Astrocyte of the cerebellum (primary cell): ENCODE results near the gene TGM4.

Experiments used
- DNase-seq: peaks from one replicate; pipeline ENCODE4 v3.0.0-alpha.2; 2011; ENCODE audit warnings: low read depth
- H3K4me3 ChIP-seq: 2 replicates; pipeline ENCODE4 v1.5.1; 2011; ENCODE audit warnings: mild to moderate bottlenecking, low read depth, low read length, moderate library complexity
- in situ Hi-C: cut with HindIII; loops from 2 replicates; pipeline ENCODE4 v1.10.0; 2017; ENCODE audit warnings: low sequenced_read_pairs
- TF ChIP-seq, protein P1 (sequence below): IDR thresholded peaks from 2 replicates; pipeline ENCODE4 v1.5.1; 2012; ENCODE audit warnings: low read length, low read depth, moderate library complexity, mild to moderate bottlenecking; ENCODE audit errors: missing control alignments

TGM4 gene

DNA sequence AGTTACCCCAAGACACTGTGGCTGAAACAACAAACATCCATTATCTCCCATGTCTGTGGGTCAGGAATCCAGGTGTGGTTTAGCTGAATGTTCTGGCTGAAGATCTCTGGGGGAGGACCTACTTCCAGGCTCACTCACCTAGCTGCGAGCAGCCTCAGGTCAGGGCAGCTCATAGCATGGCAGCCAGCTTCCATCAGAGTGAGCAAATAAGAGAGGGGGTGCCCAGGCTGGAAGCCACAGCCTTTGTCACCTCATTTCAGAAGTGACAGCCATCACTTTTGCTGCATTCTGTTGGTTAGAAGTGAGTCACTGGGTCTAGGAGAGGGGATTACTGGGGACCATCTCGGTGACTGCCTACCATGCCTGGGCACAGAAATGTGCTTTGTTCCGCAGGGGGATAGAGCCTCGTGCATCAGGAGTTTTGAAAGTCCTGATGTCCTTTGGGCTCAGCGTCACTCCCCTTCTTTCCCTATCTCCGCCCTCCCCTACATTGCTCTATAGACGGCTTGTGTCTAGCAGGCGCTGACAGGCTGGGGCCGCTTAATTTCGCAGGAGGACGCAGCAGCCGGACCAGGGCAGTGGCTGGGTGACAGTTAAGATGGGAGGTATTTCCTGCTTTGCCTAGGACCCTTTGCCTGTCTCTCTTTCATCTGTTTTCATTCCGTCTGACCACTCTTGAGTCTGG, 25.4 kb downstream of the TGM4 start:
- no peak for DNase-seq
- in situ Hi-C loops: no loop called here
- H3K4me3 ChIP-seq: no peak overlapping the region
- TF ChIP-seq, protein P1, sequence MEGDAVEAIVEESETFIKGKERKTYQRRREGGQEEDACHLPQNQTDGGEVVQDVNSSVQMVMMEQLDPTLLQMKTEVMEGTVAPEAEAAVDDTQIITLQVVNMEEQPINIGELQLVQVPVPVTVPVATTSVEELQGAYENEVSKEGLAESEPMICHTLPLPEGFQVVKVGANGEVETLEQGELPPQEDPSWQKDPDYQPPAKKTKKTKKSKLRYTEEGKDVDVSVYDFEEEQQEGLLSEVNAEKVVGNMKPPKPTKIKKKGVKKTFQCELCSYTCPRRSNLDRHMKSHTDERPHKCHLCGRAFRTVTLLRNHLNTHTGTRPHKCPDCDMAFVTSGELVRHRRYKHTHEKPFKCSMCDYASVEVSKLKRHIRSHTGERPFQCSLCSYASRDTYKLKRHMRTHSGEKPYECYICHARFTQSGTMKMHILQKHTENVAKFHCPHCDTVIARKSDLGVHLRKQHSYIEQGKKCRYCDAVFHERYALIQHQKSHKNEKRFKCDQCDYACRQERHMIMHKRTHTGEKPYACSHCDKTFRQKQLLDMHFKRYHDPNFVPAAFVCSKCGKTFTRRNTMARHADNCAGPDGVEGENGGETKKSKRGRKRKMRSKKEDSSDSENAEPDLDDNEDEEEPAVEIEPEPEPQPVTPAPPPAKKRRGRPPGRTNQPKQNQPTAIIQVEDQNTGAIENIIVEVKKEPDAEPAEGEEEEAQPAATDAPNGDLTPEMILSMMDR: no peak

DNA sequence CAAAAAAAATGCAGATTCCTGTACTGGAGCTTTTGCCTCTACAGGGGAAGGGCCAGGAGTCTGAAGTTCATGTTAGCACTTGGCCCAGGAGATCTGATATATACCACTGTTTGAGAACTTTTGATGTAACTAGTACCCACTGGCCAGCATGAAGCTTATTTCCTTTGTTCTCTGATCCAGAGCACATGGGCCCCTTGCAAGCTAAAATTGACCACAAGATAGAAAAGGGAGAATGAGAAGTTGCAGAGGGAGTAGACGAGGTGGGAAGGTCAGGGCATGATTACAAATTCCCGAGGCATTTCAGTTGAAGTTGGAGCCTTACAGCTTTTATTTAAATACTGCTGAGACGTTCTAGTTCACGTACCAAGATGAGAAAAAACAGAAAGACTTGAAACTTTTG, 28.2 kb downstream of the TGM4 start:
- TF ChIP-seq, protein P1: no peak
- in situ Hi-C loops: no loop called here
- no peak overlapping the region for H3K4me3 ChIP-seq
- no peak for DNase-seq

DNA sequence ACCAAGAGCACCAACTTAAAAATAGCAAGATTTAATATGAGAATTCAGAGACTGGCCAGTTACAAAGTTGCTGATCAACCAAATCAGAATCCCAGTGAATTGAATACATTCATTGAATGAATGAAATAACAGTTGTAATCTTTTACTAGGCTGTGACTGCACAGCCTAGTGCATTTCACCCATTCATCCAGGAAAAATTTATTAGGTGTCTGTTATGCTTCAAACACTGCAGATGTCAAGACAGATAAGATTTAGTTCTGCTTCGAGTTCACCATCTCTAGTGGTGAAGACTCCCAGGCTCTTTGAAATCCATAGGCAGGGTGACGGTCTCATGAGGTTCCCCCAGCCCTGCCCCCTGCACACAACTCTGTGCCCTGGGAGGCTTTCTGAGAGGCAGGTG, 28.9 kb downstream of the TGM4 start:
- H3K4me3 ChIP-seq: no peak overlapping the region
- DNase-seq: no peak
- TF ChIP-seq, protein P1: no peak
- in situ Hi-C loops: no loop called here

DNA sequence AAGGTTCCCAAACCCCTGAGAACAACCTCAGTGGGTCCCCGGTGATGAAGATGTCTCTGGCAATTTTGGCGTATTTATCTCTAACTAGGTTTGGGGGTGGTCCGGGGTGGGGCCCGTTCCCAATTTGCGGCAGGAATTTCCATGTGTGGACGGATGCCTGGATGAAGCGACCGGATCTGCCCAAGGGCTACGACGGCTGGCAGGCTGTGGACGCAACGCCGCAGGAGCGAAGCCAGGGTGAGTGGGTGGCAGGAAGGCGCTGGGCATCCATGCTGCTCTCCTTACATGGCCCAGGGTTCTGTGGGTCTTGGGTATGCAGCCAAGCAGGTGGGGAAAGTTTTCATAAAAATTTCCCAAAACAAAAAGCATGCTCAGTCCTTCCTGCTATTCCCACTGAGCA, 29.3 kb downstream of the TGM4 start:
- no peak for DNase-seq
- in situ Hi-C loops: no loop called here
- no peak overlapping the region for H3K4me3 ChIP-seq
- TF ChIP-seq, protein P1: no peak

DNA sequence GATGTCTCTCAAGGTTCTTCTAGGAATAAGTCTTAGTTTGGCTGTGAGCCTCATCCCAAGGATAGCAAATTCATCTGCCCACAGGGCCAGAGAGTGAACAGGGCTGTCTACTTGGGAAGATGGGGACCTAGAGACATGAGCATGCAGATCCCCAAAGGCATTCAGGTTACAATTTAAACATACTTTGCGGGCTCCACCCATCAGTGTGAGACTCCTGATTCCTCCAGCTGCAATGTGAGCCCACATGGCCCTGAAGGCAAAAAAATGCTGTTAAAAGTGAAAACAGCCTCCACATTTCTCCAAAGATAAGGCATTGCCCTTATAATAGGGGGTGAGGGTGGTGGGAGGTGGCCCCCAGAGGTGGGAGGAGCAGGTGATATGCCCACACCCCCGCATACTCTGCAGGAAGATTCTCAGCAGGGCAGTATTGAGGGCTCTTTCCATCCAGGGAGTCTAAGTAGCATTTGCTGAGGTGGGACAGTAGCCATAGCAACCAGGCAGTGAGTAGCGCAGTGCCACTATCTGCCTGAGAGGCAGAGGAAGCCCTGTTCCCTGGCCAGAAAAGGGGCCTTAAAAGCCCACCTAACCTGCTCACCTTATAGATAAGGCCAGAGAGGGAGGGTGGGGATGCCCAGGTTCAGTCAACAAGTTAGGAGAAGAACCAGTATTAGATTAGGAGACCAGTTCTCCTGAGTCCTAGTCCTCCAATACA, 31.2 kb downstream of the TGM4 start:
- in situ Hi-C loops: no loop called here
- no peak overlapping the region for H3K4me3 ChIP-seq
- TF ChIP-seq, protein P1: no peak
- DNase-seq: no peak

DNA sequence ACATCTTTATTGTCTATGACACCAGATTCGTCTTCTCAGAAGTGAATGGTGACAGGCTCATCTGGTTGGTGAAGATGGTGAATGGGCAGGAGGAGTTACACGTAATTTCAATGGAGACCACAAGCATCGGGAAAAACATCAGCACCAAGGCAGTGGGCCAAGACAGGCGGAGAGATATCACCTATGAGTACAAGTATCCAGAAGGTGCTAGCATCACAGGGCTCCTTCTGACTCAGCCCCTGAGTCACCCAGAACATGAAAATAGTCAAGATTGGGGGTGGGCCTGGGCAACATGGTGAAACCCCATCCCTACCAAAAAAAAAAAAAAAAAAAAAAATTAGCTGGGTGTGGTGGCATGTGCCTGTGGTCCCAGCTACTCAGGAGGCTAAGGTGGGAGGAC, 32.6 kb downstream of the TGM4 start:
- no peak overlapping the region for H3K4me3 ChIP-seq
- DNase-seq: no peak
- in situ Hi-C loops: no loop called here
- TF ChIP-seq, protein P1: no peak
